ENCODE measurements around the gene NOS1. TPM values are rescaled to one million over a fixed set of nuclear protein-coding genes. Genes with fewer than 3 reads are reported as not detected.
A peak's percentile ranks its signal among the peaks of the same experiment; 100 is the strongest.

NOS1 gene
- total RNA-seq, 1 donor from 2014 or later, result not detected

DNA sequence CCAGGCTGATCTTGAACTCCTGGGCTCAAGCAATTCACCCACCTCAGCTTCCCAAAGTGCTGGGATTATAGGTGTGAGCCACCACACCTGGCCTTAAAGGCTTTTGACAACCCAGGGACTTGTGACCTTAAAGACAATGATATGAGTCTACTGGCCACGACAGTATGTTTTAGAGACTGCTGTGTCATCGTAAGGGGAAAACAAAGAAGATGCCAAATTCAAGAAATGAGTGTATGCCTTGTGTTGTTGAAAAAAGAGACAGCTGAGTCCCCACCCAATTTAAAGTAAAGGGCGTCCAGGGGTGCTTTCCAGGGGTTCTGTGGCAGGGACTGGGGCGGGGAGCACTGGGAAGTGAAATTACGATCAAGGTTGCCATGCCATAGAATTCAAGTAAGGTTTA lies 144.7 kb downstream of the NOS1 start:
- H3K4me3 Mint-ChIP-seq (ENCODE audit: unreplicated experiment), result no peak overlapping the region
- DNase-seq (ENCODE audit: low spot score), result no peak
- H3K27me3 Mint-ChIP-seq (ENCODE audit: low read depth), result peaks cover 56% of the 10 kb centered on the region
- no peaks in the 10 kb centered on the region for H3K36me3 Mint-ChIP-seq (ENCODE audit: low read depth)
- H3K9me3 Mint-ChIP-seq (ENCODE audit: low read depth), result no peaks in the 10 kb centered on the region
- TF ChIP-seq, protein P1, sequence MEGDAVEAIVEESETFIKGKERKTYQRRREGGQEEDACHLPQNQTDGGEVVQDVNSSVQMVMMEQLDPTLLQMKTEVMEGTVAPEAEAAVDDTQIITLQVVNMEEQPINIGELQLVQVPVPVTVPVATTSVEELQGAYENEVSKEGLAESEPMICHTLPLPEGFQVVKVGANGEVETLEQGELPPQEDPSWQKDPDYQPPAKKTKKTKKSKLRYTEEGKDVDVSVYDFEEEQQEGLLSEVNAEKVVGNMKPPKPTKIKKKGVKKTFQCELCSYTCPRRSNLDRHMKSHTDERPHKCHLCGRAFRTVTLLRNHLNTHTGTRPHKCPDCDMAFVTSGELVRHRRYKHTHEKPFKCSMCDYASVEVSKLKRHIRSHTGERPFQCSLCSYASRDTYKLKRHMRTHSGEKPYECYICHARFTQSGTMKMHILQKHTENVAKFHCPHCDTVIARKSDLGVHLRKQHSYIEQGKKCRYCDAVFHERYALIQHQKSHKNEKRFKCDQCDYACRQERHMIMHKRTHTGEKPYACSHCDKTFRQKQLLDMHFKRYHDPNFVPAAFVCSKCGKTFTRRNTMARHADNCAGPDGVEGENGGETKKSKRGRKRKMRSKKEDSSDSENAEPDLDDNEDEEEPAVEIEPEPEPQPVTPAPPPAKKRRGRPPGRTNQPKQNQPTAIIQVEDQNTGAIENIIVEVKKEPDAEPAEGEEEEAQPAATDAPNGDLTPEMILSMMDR (IDR thresholded peaks at IDR 0.05), result no peak
- no peaks in the 10 kb centered on the region for H3K4me1 Mint-ChIP-seq (ENCODE audit: low read depth)
- H3K27ac Mint-ChIP-seq (ENCODE audit: unreplicated experiment), result no peak overlapping the region

DNA sequence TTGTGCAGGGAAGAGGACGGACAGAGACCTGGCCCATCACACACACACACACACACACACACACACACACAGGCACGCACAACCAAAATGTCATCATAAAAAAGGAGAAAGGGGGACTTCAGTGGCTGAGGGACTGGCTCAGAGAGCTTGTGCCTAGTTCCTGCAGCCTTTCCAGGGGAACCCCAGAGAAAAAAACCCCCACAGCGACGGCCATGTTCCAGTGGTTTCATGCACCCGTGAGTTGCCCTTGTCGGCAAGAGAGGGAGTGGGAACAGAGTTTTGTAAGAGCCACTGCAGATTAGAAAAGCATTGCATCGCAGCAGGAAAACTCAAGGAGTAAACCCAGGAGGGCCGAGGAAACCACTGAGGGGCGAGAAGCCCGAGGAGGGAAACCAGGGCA lies 146.6 kb downstream of the NOS1 start:
- no peaks in the 10 kb centered on the region for H3K4me1 Mint-ChIP-seq (ENCODE audit: low read depth)
- no peaks in the 10 kb centered on the region for H3K36me3 Mint-ChIP-seq (ENCODE audit: low read depth)
- H3K4me3 Mint-ChIP-seq (ENCODE audit: unreplicated experiment), result no peak overlapping the region
- DNase-seq (ENCODE audit: low spot score), result no peak
- H3K27me3 Mint-ChIP-seq (ENCODE audit: low read depth), result peaks cover 64% of the 10 kb centered on the region
- TF ChIP-seq, protein P1 (IDR thresholded peaks at IDR 0.05), result no peak
- H3K9me3 Mint-ChIP-seq (ENCODE audit: low read depth), result no peaks in the 10 kb centered on the region
- H3K27ac Mint-ChIP-seq (ENCODE audit: unreplicated experiment), result no peak overlapping the region

DNA sequence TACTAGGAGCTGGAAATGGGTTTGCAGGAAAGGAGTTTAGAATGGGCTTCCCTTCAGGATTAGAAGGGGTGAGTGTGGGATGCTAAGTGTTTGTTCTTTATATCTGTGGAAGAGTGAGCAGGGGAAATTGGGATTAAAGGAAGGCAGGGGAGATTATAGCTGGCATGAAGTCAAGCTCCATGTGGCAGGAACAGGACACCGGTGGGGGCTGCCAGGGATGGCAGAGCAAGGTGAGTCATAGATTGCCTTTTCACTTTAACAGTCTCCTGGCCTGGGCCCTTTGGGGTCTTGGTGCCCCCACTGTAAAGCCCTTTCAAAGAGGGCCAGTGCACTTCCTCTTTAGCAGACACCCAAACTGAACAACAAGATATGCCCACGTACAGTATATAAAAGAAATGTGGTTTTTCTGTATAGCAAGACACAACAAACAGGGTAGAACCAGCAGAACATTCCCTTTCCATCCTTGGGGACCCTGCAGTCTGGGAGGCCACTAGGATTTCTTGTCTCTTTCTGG lies 148.1 kb downstream of the NOS1 start:
- TF ChIP-seq, protein P1 (IDR thresholded peaks at IDR 0.05), result no peak
- no peaks in the 10 kb centered on the region for H3K4me1 Mint-ChIP-seq (ENCODE audit: low read depth)
- no peaks in the 10 kb centered on the region for H3K36me3 Mint-ChIP-seq (ENCODE audit: low read depth)
- no peak overlapping the region for H3K4me3 Mint-ChIP-seq (ENCODE audit: unreplicated experiment)
- H3K27me3 Mint-ChIP-seq (ENCODE audit: low read depth), result peaks cover 59% of the 10 kb centered on the region
- DNase-seq (ENCODE audit: low spot score), result no peak
- no peak overlapping the region for H3K27ac Mint-ChIP-seq (ENCODE audit: unreplicated experiment)
- no peaks in the 10 kb centered on the region for H3K9me3 Mint-ChIP-seq (ENCODE audit: low read depth)

DNA sequence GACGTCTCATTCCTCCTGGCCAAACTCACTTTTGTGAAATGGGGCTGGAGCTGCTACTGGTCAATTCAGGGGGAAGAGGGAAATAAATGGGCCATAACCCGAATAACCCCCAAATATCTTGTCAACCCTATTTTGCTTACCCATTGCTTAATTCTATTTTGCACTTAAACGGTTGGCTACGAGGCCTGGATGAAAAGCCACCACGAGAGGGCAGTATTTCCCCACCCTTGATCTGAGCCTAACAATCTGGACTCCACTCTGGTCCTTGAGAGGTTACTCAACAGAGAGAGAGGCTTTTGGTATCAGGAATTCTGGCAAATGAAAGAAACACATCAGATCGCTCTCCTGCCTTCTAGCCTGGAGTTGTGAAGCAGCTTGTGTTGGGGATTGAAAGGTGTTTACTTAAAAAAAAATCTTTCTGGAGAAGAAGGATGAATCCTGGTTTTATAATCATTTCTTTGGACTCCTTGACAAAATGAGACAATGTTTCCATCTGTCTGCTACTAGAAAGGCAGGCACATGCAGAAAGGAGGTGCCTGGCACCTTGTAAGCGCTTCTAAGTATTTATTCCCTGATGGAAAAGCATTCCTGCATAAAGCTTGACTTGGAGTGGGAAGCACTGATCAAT lies 148.7 kb downstream of the NOS1 start:
- Mint-ChIP-seq H3K9me3 (ENCODE audit: low read depth) (no peaks in the 10 kb centered on the region), H3K27ac (ENCODE audit: unreplicated experiment) (no peak overlapping the region), H3K4me3 (ENCODE audit: unreplicated experiment) (no peak overlapping the region), H3K4me1 (ENCODE audit: low read depth) (no peaks in the 10 kb centered on the region), H3K27me3 (ENCODE audit: low read depth) (peaks cover 59% of the 10 kb centered on the region), H3K36me3 (ENCODE audit: low read depth) (no peaks in the 10 kb centered on the region)
- DNase-seq (ENCODE audit: low spot score), result no peak
- TF ChIP-seq, protein P1 (IDR thresholded peaks at IDR 0.05), result peak; percentile 92

DNA sequence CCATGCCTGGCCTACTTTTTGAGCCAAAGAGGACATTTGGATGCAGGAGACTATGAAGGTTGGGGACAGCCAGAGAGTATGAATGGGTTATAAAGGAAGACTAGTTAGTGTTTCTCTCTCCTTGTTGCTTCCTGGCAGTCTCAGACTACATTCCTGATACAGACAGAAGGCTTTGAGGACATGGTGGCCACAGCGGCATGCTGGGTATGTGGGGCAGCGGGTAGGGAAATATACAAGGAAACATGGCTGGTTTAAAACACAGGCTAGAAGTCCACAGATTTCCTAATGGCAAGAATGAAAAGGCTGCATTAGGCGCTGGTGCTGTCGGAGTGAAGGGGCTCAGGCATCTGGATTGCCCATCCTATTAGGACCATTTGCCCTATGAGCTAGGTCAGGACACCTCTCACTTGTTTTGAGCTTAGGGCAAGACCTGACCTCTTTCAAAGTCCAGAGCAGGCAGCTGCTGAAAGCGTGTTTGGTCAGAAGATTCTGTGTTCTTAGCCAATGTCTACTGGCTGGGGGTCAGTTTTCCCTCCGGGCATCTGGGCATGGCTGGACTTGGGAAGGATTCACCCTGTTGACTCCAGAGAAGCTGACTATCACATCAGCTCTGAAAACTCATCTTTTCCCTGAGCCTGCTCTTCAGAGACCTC lies 151.0 kb downstream of the NOS1 start:
- DNase-seq (ENCODE audit: low spot score), result no peak
- Mint-ChIP-seq H3K27me3 (ENCODE audit: low read depth) (peaks cover 58% of the 10 kb centered on the region), H3K4me1 (ENCODE audit: low read depth) (no peaks in the 10 kb centered on the region), H3K27ac (ENCODE audit: unreplicated experiment) (no peak overlapping the region), H3K4me3 (ENCODE audit: unreplicated experiment) (no peak overlapping the region), H3K9me3 (ENCODE audit: low read depth) (no peaks in the 10 kb centered on the region), H3K36me3 (ENCODE audit: low read depth) (no peaks in the 10 kb centered on the region)
- TF ChIP-seq, protein P1 (IDR thresholded peaks at IDR 0.05), result no peak
